K562 (cell line): Measurements from ENCODE around the gene CFD. TPM values are rescaled to one million over a fixed set of nuclear protein-coding genes. Genes with fewer than 3 reads are reported as not detected.
A peak's percentile ranks its signal among the peaks of the same experiment; 100 is the strongest.

Source experiments
- AFF4 ChIP-seq: sonication (generic); formaldehyde crosslinking; IDR thresholded peaks from 2 replicates; pipeline ENCODE4 v1.8.0; 2023; ENCODE audit warnings: mild to moderate bottlenecking, missing genetic modification reagents
- LEF1 ChIP-seq: fragments of 450-650 bp; IDR thresholded peaks from 2 replicates; pipeline ENCODE4 v1.6.1; 2016; ENCODE audit warnings: mild to moderate bottlenecking
- NCOA4 ChIP-seq: fragments of 450-650 bp; IDR thresholded peaks from 2 replicates; pipeline ENCODE4 v1.6.1; 2018; ENCODE audit warnings: mild to moderate bottlenecking; ENCODE audit not compliant: partially characterized antibody
- PRDM10 ChIP-seq: fragments of 450-650 bp; IDR thresholded peaks from 2 replicates; pipeline ENCODE4 v1.6.1; 2018; ENCODE audit not compliant: partially characterized antibody
- polyA plus RNA-seq, 8 experiments: library from polyadenylated mRNA; depleted of rRNA in 4 of 8; stranded (reverse) in 5 of 8; unstranded in 3 of 8; fragments of >200 nt; fragmentation: Nextera tagmentation in 2 of 8; fragmentation: Illumina TruSeq in 1 of 8; extraction: Ambion mirVana in 2 of 8; extraction: Trizol in 1 of 8; gene quantifications; 2 replicates each; pipeline versions ENCODE4 v1.2.1 to v1.2.3, GENCODE V29; 2011 to 2014; ENCODE audit warnings: inconsistent platforms in 1 of 8, missing spikeins in 1 of 8
- total RNA-seq, 7 experiments: library from RNA; depleted of rRNA in 6 of 7; stranded (reverse); fragments of >200 nt in 6 of 7; fragmentation: Illumina TruSeq in 2 of 7; extraction: Trizol in 2 of 7; gene quantifications; 2 replicates each; pipeline versions ENCODE4 v1.2.1 to v1.2.3, GENCODE V29; 2011 to 2021; ENCODE audit warnings: low replicate concordance in 1 of 7

CFD gene
- total and polyA plus RNA-seq, 9 of the 15 experiments (the other 6 are each of a cell fraction or from before 2014, with no cell fraction given), result 0.52 to 59.4 (median 7.6) TPM

- no peak for TF ChIP-seq AFF4 (CRISPR knock-in tag)
- peak; percentile 45 for TF ChIP-seq PRDM10
- no peak for TF ChIP-seq NCOA4
- no peak for TF ChIP-seq LEF1
- TF ChIP-seq, all 486 proteins: peak for 10
Measured at GRCh38 chr19:848386-848921, 11.0 kb upstream of the CFD start (continued).
